Measurements from ENCODE around the gene KIAA1191. TPM values are rescaled to one million over a fixed set of nuclear protein-coding genes. Genes with fewer than 3 reads are reported as not detected.
A peak's percentile ranks its signal among the peaks of the same experiment; 100 is the strongest.

KIAA1191 gene
- total RNA-seq, 1 donor, result 34.0 TPM

DNA sequence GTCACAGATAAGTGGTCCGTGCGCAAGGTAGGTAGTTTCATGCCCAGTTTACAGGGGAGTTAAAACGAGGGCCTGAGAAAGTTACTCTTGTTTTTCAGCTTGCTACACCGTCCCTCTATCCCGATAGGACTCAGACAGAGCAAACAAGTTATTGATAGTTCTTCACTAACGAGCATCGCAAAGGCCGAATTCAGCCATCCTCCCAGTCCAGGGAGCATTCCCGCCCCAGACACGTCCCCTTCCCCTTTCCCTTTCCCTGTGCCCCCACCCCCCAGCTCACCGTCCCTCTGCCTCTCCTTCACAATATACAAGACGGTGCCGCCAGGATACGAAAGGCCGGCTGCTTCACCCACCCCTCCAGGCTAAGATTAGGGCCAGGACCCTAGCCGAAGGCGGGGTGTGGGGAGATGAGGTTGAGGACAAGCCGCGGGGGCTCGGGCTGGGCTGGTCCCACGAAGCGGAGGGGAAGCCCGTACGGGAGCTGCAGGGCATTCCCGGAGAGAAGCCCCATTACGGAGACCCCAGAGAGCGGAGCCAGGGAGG lies 599 bp downstream of the KIAA1191 start:
- H3K9me3 ChIP-seq (ENCODE audit: low read depth, low read length), result no peaks in the 10 kb centered on the region
- peaks cover 37% of the 10 kb centered on the region for H3K4me1 ChIP-seq (ENCODE audit: insufficient read depth, low read length)
- H3K27me3 ChIP-seq (ENCODE audit: insufficient read depth, low read length), result no peaks in the 10 kb centered on the region
- peak overlapping the region; percentile 94 for H3K4me3 ChIP-seq (ENCODE audit: low read length)

GRCh38 chr5:176359658-176360057 lies 1.9 kb downstream of the KIAA1191 start:
- peaks cover 26% of the 10 kb centered on the region for H3K4me1 ChIP-seq (ENCODE audit: insufficient read depth, low read length)
- no peaks in the 10 kb centered on the region for H3K27me3 ChIP-seq (ENCODE audit: insufficient read depth, low read length)
- no peaks in the 10 kb centered on the region for H3K9me3 ChIP-seq (ENCODE audit: low read depth, low read length)
- no peak overlapping the region for H3K4me3 ChIP-seq (ENCODE audit: low read length)

- peaks cover 18% of the 10 kb centered on the region for H3K4me1 ChIP-seq (ENCODE audit: insufficient read depth, low read length)
- H3K27me3 ChIP-seq (ENCODE audit: insufficient read depth, low read length), result no peaks in the 10 kb centered on the region
- no peaks in the 10 kb centered on the region for H3K9me3 ChIP-seq (ENCODE audit: low read depth, low read length)
- H3K4me3 ChIP-seq (ENCODE audit: low read length), result no peak overlapping the region
Observed at GRCh38 chr5:176356179-176356566, 5.4 kb downstream of the KIAA1191 start.

DNA sequence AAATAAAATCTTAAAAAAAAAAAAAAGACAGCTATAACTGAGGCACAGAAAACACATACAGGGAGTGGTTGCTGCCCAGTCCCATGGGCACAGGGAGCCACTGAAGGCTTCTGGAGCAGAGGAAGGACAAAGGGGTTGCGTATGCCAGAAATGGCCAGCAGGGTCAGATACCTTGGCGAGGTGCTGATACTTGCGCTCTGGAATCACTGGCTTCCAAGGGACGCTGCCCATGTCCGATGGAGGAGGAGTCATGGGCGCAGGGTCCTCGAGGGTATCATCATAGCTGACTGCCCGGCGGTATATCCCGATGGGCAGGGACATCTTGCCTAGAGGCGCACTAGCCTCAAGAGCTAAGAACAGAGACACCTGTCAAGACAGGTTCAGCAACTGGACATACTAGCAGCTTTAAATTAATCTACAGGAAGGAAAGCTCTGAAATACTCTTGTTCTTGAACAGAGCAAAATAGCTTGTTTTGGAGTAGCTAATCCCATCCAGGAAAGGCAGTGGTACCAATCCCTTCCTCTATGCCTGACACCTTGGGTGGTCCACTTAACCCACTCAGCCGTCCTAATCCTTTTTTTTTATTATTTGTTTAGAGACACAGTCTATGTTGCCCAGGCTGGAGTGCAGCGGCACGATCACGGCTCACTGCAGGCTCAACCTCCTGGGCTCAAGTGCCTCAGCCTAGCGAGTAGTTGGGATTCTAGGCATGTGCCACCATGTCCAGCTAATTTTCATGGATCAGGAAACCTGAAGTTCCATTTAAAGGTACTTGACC lies 6.0 kb downstream of the KIAA1191 start:
- no peaks in the 10 kb centered on the region for H3K27me3 ChIP-seq (ENCODE audit: insufficient read depth, low read length)
- no peaks in the 10 kb centered on the region for H3K9me3 ChIP-seq (ENCODE audit: low read depth, low read length)
- H3K4me1 ChIP-seq (ENCODE audit: insufficient read depth, low read length), result peaks cover 12% of the 10 kb centered on the region
- no peak overlapping the region for H3K4me3 ChIP-seq (ENCODE audit: low read length)

GRCh38 chr5:176353533-176353932 lies 8.0 kb downstream of the KIAA1191 start:
- H3K9me3 ChIP-seq (ENCODE audit: low read depth, low read length), result no peaks in the 10 kb centered on the region
- no peaks in the 10 kb centered on the region for H3K27me3 ChIP-seq (ENCODE audit: insufficient read depth, low read length)
- no peaks in the 10 kb centered on the region for H3K4me1 ChIP-seq (ENCODE audit: insufficient read depth, low read length)
- H3K4me3 ChIP-seq (ENCODE audit: low read length), result no peak overlapping the region

DNA sequence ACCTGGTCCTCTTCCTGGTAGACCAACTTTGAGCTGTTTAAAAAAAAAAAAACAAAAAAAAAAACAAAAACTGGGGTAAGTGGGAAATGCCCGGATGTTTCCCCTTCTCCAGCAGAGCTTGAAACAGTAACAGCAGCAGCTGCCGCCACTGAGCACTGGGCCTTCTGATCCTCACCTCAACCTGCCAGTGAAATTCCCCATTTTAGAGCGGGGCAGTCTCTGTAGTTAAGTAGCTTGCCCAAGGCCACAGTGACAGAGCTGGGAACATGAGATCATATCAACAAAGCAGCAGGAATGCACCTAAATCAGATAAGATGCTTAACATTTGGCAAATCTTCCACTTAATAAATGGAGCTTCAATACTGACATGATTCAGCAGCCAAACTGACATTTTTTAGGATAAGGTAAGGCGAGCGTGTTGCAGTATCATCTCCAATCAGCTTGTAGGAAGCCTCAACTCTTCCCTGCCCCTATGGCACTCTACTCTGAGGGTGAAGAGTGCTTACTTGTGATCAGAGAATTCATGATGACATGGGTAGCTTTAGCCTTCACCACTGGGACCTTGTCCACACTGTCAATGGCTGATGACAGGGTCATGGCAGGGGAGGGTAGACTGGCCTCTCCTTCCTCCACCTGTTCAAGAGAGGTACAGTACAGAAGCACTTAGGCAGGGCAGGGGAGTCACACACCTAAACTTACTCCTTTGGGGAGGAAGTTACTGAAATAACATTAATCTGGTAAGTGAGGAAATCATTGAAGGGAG lies 9.3 kb downstream of the KIAA1191 start:
- H3K27me3 ChIP-seq (ENCODE audit: insufficient read depth, low read length), result no peaks in the 10 kb centered on the region
- no peak overlapping the region for H3K4me3 ChIP-seq (ENCODE audit: low read length)
- H3K9me3 ChIP-seq (ENCODE audit: low read depth, low read length), result no peaks in the 10 kb centered on the region
- H3K4me1 ChIP-seq (ENCODE audit: insufficient read depth, low read length), result no peaks in the 10 kb centered on the region

DNA sequence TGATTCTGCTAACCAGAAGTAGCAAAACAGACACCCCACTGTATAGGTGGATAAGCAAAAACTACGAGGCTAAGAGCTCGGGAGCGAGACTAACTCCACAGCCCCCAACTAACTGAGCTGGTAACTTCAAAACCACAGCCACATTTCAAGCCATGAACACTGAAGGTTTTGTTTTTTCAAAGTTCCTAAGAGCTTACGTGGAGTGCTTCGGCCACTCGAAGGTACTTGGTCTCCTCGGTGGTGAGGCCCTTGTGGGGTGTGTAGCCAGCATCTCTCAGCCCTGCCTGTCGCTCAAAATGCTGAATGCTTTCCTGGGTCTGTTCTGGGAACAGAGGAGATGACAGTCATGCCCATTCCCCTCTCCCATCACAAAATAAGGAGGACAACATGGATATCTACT lies 11.1 kb downstream of the KIAA1191 start:
- no peaks in the 10 kb centered on the region for H3K27me3 ChIP-seq (ENCODE audit: insufficient read depth, low read length)
- H3K4me1 ChIP-seq (ENCODE audit: insufficient read depth, low read length), result no peaks in the 10 kb centered on the region
- H3K9me3 ChIP-seq (ENCODE audit: low read depth, low read length), result no peaks in the 10 kb centered on the region
- H3K4me3 ChIP-seq (ENCODE audit: low read length), result no peak overlapping the region

DNA sequence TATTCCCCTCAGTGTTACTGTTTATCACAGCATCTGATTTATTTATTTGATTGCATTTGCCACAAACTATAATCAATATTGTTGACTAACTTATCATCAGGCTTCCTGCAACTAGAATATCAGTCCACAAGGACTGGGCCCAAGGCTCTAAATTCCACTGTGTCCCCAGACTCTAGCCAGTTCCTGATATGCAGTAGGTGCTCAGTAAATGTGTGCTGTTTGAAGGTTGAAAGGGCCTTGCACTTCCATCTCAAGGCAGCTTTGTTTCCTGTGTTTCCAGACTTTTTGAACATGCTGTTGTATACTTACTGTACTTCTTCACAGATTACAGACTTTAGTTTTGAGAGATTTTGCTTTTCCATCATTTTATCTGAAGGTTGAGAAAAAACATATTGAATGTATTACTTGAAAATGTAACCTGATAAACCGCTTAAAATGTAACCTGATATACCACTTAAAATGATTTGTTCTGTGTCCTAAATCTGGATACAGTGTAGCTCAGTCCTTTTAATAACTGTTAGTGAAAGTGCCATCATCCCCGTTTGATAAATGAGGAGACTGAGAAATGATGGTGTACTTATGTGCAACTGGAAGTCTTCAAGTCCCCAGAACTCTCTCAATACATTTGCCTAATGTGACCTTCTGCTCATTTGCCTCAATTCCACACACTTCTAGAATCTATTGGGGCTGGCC lies 18.7 kb downstream of the KIAA1191 start:
- no peaks in the 10 kb centered on the region for H3K4me1 ChIP-seq (ENCODE audit: insufficient read depth, low read length)
- no peak overlapping the region for H3K4me3 ChIP-seq (ENCODE audit: low read length)
- no peaks in the 10 kb centered on the region for H3K9me3 ChIP-seq (ENCODE audit: low read depth, low read length)
- H3K27me3 ChIP-seq (ENCODE audit: insufficient read depth, low read length), result no peaks in the 10 kb centered on the region

GRCh38 chr5:176342158-176342483 lies 19.4 kb downstream of the KIAA1191 start:
- Histone ChIP-seq H3K27me3 (ENCODE audit: insufficient read depth, low read length) (no peaks in the 10 kb centered on the region), H3K9me3 (ENCODE audit: low read depth, low read length) (no peaks in the 10 kb centered on the region), H3K4me1 (ENCODE audit: insufficient read depth, low read length) (no peaks in the 10 kb centered on the region), H3K4me3 (ENCODE audit: low read length) (no peak overlapping the region)

DNA sequence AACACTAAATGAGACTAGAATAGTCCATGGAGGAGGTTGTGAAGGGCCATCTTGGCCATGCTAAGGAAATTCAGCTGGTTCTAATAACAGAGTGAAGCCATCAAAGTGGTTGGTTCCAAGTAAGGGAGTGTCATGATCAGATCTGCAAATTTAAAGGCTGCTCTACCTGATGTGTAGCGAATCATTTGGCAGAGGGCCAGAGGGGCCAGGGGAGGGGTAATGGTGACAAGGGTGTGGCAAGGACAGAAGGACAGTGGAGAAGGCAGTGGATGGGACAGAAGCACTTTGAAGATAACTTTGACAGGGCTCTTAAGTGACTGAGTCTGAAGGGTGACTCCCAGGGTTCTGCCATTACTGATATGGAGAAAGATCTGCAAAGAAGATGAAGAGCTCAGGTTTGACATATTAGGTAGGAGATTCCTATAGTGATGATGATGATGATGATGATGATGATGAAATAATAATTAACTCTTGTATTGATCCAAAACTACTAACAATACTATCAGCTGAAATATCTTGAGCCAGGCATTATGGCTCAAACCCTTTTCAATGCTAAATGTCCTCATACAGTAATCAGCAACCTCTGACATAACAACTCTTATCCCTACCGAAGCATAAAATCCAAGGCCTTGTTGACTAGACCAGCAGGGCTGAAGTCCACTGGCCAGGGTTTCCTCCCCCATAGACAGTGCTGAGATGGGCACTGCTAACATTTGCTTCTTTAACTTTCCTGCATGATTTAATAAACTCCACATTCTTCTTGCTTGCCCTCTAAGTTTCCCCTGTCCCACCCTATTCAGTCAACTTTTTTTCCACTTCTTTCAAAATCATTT lies 20.0 kb downstream of the KIAA1191 start:
- H3K9me3 ChIP-seq (ENCODE audit: low read depth, low read length), result no peaks in the 10 kb centered on the region
- no peaks in the 10 kb centered on the region for H3K4me1 ChIP-seq (ENCODE audit: insufficient read depth, low read length)
- no peak overlapping the region for H3K4me3 ChIP-seq (ENCODE audit: low read length)

DNA sequence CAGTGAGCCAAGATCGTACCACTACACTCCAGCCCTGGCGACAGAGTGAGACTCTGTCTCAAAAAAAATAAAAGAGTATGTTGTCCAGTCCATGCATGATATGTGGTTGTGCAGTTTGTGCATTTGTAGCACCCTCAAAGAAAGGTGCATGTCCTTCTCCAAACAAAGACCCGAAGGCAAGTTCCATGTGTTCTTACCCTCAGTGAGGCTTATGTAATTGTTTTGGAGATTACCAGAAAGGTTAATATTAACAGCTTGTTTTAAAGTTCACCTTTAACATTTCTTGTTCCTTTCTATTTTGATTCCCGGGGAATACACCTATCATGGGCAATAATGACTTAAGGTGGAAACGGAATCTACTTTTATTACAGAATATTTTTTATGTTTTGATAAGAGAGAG lies 22.3 kb downstream of the KIAA1191 start:
- H3K4me1 ChIP-seq (ENCODE audit: insufficient read depth, low read length), result no peaks in the 10 kb centered on the region
- H3K9me3 ChIP-seq (ENCODE audit: low read depth, low read length), result no peaks in the 10 kb centered on the region
- H3K4me3 ChIP-seq (ENCODE audit: low read length), result no peak overlapping the region
- no peaks in the 10 kb centered on the region for H3K27me3 ChIP-seq (ENCODE audit: insufficient read depth, low read length)

More for the DNA sequence above, 20.0 kb downstream of the KIAA1191 start:
- H3K27me3 ChIP-seq (ENCODE audit: insufficient read depth, low read length), result no peaks in the 10 kb centered on the region

DNA sequence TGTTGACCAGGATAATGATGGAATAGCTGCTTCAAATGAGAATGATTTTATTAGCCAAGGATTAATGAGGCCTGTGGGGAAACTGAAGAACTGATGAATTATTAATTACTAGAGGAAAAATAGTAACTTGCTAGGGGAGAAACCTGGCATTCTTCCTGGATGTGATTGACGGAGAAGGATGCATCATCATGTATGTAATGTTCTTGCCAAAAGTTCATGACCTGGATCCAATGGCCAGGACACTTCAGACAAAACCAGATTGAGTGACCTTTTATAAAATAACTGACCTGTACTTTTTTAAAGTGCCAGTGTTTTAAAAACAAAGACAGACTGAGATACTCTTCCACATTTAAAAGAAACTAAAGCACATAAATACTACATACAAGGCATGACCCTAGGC lies 23.7 kb downstream of the KIAA1191 start:
- no peaks in the 10 kb centered on the region for H3K9me3 ChIP-seq (ENCODE audit: low read depth, low read length)
- H3K4me1 ChIP-seq (ENCODE audit: insufficient read depth, low read length), result no peaks in the 10 kb centered on the region
- H3K27me3 ChIP-seq (ENCODE audit: insufficient read depth, low read length), result no peaks in the 10 kb centered on the region
- H3K4me3 ChIP-seq (ENCODE audit: low read length), result no peak overlapping the region

GRCh38 chr5:176334031-176334770 lies 27.4 kb downstream of the KIAA1191 start:
- Histone ChIP-seq H3K4me3 (ENCODE audit: low read length) (no peak overlapping the region), H3K9me3 (ENCODE audit: low read depth, low read length) (no peaks in the 10 kb centered on the region), H3K4me1 (ENCODE audit: insufficient read depth, low read length) (no peaks in the 10 kb centered on the region), H3K27me3 (ENCODE audit: insufficient read depth, low read length) (no peaks in the 10 kb centered on the region)

- Histone ChIP-seq H3K27me3 (ENCODE audit: insufficient read depth, low read length) (no peaks in the 10 kb centered on the region), H3K9me3 (ENCODE audit: low read depth, low read length) (no peaks in the 10 kb centered on the region), H3K4me1 (ENCODE audit: insufficient read depth, low read length) (no peaks in the 10 kb centered on the region), H3K4me3 (ENCODE audit: low read length) (no peak overlapping the region)
Observed at GRCh38 chr5:176320577-176320976, 41.0 kb downstream of the KIAA1191 start.
